GM21786 (cell line): ENCODE data around the gene ICE1.
"Not testable (repeated sequence)": the region's sequence is repeated elsewhere in the genome, so short reads cannot be mapped to it uniquely, and the experiment has no call there.

Source experiments
- ATAC-seq: cut with Tn5 transposase; IDR thresholded peaks from one replicate; pipeline ENCODE4 v1.9.1; 2021; ENCODE audit not compliant: unreplicated experiment

The ICE1 gene

GRCh38 chr5:5421961-5422818 is at the start of gene ICE1:
Gene ICE1, plus strand, starts transcription at chr5:5422677. Its CDS starts 239 bp downstream, at chr5:5422916.
- peak; percentile 83 for ATAC-seq

- ATAC-seq, result no peak
Observed at GRCh38 chr5:5372930-5373329, 49.5 kb upstream of the ICE1 start.

GRCh38 chr5:5373351-5373989 is 49.0 kb upstream of the ICE1 start:
- ATAC-seq, result no peak

GRCh38 chr5:5374009-5374715 is 48.3 kb upstream of the ICE1 start:
- ATAC-seq, result no peak

GRCh38 chr5:5377780-5378179 is 44.7 kb upstream of the ICE1 start:
- ATAC-seq, result no peak

- no peak for ATAC-seq
Observed at GRCh38 chr5:5378531-5378930, 43.9 kb upstream of the ICE1 start.

GRCh38 chr5:5380298-5380697 is 42.2 kb upstream of the ICE1 start:
- ATAC-seq, result no peak

GRCh38 chr5:5381310-5381913 is 41.1 kb upstream of the ICE1 start:
- no peak for ATAC-seq

GRCh38 chr5:5383461-5383860 is 39.0 kb upstream of the ICE1 start:
- no peak for ATAC-seq

GRCh38 chr5:5384660-5385330 is 37.7 kb upstream of the ICE1 start:
- no peak for ATAC-seq

GRCh38 chr5:5385331-5385662 is 37.2 kb upstream of the ICE1 start:
- ATAC-seq, result no peak

GRCh38 chr5:5386329-5386728 is 36.1 kb upstream of the ICE1 start:
- no peak for ATAC-seq

GRCh38 chr5:5387192-5387591 is 35.3 kb upstream of the ICE1 start:
- ATAC-seq, result no peak

- ATAC-seq, result no peak
Observed at GRCh38 chr5:5387777-5388176, 34.7 kb upstream of the ICE1 start.

GRCh38 chr5:5390121-5390869 is 32.2 kb upstream of the ICE1 start:
- not testable (repeated sequence) for ATAC-seq

- ATAC-seq, result not testable (repeated sequence)
Observed at GRCh38 chr5:5392504-5392903, 30.0 kb upstream of the ICE1 start.

- ATAC-seq, result not testable (repeated sequence)
Observed at GRCh38 chr5:5394384-5394986, 28.0 kb upstream of the ICE1 start.

GRCh38 chr5:5395093-5395492 is 27.4 kb upstream of the ICE1 start:
- not testable (repeated sequence) for ATAC-seq

- no peak for ATAC-seq
Observed at GRCh38 chr5:5398071-5398470, 24.4 kb upstream of the ICE1 start.

- ATAC-seq, result no peak
Observed at GRCh38 chr5:5401095-5401494, 21.4 kb upstream of the ICE1 start.
